NCI-H748 (cell line): ENCODE results near the gene STAT5A.

Experiments used
- DNase-seq: peaks from one replicate; lab custom pipeline; 2025; ENCODE audit not compliant: unreplicated experiment; lab: John Stamatoyannopoulos, UW

The STAT5A gene

GRCh38 chr17:42322382-42323267, 34.3 kb downstream of the STAT5A start:
- DNase-seq = peak; percentile 85

GRCh38 chr17:42323268-42323773, 35.0 kb downstream of the STAT5A start:
- no peak for DNase-seq

- DNase-seq = no peak
Observed at GRCh38 chr17:42325026-42325425, 36.7 kb downstream of the STAT5A start.

- DNase-seq = no peak
Observed at GRCh38 chr17:42329025-42329976, 41.0 kb downstream of the STAT5A start.

GRCh38 chr17:42333053-42333452, 44.8 kb downstream of the STAT5A start:
- DNase-seq = no peak

- DNase-seq = no peak
Observed at GRCh38 chr17:42334677-42335076, 46.4 kb downstream of the STAT5A start.

- no peak for DNase-seq
Observed at GRCh38 chr17:42337442-42337841, 49.1 kb downstream of the STAT5A start.

- DNase-seq = no peak
Observed at GRCh38 chr17:42338427-42338985, 50.2 kb downstream of the STAT5A start.

- no peak for DNase-seq
Observed at GRCh38 chr17:42339221-42339620, 50.9 kb downstream of the STAT5A start.

GRCh38 chr17:42340691-42341127, 52.4 kb downstream of the STAT5A start:
- no peak for DNase-seq

GRCh38 chr17:42341568-42341967, 53.3 kb downstream of the STAT5A start:
- no peak for DNase-seq

GRCh38 chr17:42342242-42343008, 54.1 kb downstream of the STAT5A start:
- no peak for DNase-seq

- DNase-seq = no peak
Observed at GRCh38 chr17:42345396-42346073, 57.2 kb downstream of the STAT5A start.

- DNase-seq = no peak
Observed at GRCh38 chr17:42346481-42346880, 58.2 kb downstream of the STAT5A start.

GRCh38 chr17:42347198-42347597, 58.9 kb downstream of the STAT5A start:
- DNase-seq = no peak

GRCh38 chr17:42347606-42348005, 59.3 kb downstream of the STAT5A start:
- no peak for DNase-seq

- no peak for DNase-seq
Observed at GRCh38 chr17:42348104-42348503, 59.8 kb downstream of the STAT5A start.

- DNase-seq = no peak
Observed at GRCh38 chr17:42354956-42355843, 66.9 kb downstream of the STAT5A start.

GRCh38 chr17:42358434-42358833, 70.1 kb downstream of the STAT5A start:
- DNase-seq = no peak
